GM12892 (cell line): Measurements from ENCODE around the gene GALT. TPM values are rescaled to one million over a fixed set of nuclear protein-coding genes. Genes with fewer than 3 reads are reported as not detected.

Experiments used
- DNase-seq: peaks from one replicate; pipeline ENCODE4 v3.0.0; 2011; ENCODE audit not compliant: insufficient read length
- FAIRE-seq: peaks from 2 replicates; lab custom pipeline; 2011; peaks lifted over from hg19 to GRCh38; lab: Jason Lieb, UNC
- POLR2A ChIP-seq: IDR thresholded peaks from 2 replicates; pipeline ENCODE4 v1.6.1; 2011; ENCODE audit warnings: low read depth, low read length, control low read depth
- POLR2AphosphoS5 ChIP-seq: IDR thresholded peaks from 2 replicates; pipeline ENCODE4 v1.6.1; 2011; ENCODE audit warnings: low read depth, low read length, control low read depth
- TAF1 ChIP-seq: IDR thresholded peaks from 2 replicates; pipeline ENCODE4 v1.6.1; 2011; ENCODE audit warnings: low read depth, mild to moderate bottlenecking, control low read depth, low read length, borderline replicate concordance
- polyA plus RNA-seq: library from polyadenylated mRNA; unstranded; fragments of >200 nt; gene quantifications from one replicate; pipeline ENCODE4 v1.2.1, GENCODE V29; 2012; ENCODE audit warnings: missing spikeins, inconsistent platforms; ENCODE audit not compliant: missing spikeins

The GALT gene
- 22.8 TPM for polyA plus RNA-seq

DNA sequence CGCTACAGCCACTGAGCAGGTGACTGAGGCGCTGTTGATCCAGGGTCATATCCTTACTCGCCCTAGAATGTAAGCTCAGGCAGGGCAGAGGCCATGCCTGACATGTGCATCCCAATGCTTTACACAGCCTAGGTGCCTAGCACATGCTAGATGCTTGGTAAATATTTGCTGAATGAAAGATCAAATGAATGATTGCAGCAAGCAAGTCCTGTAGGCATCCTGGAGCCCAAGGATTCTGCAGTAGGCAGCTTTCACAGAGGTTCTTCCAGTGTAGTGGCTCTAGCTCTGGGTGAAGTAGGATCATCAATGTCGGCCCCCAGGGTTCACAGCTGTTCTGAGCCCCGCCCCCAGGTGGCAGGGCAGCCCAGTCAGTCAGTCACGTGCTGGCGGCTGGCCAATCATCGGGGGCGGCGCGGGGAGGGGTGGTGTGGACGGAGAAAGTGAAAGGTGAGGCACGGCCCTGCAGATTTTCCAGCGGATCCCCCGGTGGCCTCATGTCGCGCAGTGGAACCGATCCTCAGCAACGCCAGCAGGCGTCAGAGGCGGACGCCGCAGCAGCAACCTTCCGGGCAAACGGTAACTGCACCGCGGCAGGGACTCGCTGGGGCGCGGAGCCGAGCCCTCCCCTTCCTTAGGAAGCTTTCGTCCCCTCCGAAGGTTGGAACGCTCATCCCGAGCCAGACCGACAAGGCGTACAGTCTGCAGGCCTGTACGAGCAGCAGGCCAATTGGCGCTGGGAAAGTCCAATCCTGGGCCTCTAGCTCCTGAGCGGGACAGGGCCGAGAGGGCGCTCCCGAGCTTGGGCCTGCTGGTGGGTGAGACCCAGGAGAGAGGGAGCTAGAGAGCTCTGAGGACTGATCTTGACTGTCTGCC is at the start of gene GALT:
GALT (plus strand) TSS at position 465 of the 873 bp plus-strand sequence; CDS start at position 495, 30 bp downstream.
- peak; percentile 97 for FAIRE-seq
- DNase-seq, result peak; percentile 94
- TF ChIP-seq POLR2AphosphoS5, result peak; percentile 68
- TF ChIP-seq POLR2A, result peak; percentile 66; the same call in 1 of the 2 replicates
- peak; percentile 83 for TF ChIP-seq TAF1

DNA sequence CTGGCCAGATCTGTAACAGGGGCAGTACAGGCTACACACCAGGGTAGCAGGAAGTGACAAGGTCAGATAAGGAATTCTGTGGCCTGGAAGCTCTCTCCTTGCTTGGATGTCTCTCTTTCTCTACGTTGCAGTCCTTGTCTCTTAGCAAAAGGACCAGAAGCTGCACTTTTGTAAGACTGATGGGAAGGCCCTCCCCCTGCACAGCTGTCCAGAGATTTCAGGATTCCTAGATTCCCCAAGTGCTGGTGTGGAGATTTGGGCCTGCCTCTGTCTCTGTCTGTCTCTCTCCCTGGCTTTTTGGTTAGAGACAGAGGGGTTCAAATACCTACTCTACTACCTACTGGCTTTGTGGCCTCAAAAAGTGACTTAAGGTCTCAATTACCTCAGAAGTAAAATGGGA is 46.9 kb upstream of the GALT start:
- no peak for FAIRE-seq
- TF ChIP-seq POLR2A, result no peak
- TF ChIP-seq POLR2AphosphoS5, result no peak
- TF ChIP-seq TAF1, result no peak
- no peak for DNase-seq

DNA sequence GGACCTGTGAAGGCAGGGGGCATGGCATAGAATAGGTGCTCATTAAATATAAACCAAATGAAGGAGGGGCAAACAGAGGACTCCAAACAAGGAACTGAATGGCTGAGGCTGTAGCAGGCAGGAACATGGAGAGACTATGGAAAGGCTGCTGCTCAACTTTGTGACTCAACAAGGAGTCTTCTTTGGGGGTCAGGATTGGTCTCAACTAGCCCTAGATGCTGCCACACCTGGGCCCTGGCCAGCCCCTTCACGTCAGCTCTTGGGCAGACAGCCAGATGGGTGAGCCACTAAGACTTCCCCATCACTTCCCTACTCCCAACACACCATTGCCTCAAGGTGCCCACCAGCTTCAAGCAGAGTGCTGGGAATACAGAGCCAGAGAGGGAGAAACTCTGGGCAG is 45.6 kb upstream of the GALT start:
- FAIRE-seq, result no peak
- TF ChIP-seq POLR2AphosphoS5, result no peak
- TF ChIP-seq POLR2A, result no peak
- TF ChIP-seq TAF1, result no peak
- DNase-seq, result no peak

DNA sequence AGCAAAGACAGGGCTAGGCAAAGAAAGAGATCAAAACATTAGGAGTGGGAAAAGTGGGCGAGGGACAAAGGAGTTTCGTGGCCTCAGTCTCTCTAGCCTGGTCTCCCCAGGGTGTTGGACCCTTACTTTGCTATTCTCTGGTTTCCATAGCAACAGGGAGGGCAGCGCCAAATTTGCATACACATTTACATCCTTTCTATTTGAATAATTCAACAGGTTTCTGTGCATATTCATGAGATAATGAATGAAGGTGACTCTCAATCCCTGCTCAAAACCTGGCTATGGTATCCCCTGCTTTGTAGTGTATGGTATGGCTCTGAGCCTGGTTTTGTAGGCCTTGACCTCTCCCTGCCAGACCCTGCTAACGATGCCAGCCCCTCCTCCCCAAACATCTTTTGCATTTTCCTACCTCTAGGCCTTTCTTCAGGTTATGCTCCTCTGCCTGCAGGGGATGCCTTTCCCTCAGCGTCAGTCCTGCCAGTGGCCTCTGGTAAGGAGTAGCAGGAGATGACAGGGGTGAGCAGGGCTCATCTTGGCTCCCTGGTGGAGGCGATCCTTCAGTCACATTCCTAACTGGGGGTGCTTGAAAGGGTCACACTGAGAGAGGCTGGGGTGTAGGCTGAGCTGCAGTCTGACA is 44.4 kb upstream of the GALT start:
- no peak for FAIRE-seq
- no peak for TF ChIP-seq POLR2A
- TF ChIP-seq TAF1, result no peak
- TF ChIP-seq POLR2AphosphoS5, result no peak
- no peak for DNase-seq

DNA sequence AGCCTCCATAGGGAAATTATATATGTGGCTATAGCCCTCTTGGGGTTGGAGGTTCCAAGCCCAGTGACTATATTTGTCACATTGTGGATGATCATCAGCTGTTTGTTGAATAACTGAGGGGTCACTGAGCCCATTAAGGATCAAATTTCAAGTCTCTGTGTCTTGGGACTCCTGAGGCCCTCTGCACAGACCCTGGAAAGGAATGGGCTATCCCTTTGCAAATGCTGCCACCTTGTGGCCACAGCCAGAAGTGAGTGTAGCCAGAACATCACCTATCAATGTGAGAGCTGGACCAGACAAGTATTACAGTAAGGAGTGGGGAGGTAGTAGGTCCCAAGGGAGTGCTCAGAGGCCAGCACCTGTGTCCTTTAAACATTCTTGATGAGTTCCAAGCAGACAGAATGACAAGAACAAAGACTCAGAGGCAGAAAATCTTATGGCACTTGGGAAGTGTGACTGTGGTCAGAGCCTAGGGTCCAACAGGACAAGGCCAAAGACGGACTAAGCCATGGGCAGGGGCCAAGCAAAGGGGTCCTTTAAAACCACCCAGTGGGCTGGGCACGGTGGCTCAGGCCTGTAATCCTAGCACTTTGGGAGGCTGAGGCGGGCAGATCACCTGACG is 42.8 kb upstream of the GALT start:
- no peak for TF ChIP-seq POLR2AphosphoS5
- TF ChIP-seq POLR2A, result no peak
- no peak for TF ChIP-seq TAF1
- FAIRE-seq (peak; percentile 95), DNase-seq (peak; percentile 65)

DNA sequence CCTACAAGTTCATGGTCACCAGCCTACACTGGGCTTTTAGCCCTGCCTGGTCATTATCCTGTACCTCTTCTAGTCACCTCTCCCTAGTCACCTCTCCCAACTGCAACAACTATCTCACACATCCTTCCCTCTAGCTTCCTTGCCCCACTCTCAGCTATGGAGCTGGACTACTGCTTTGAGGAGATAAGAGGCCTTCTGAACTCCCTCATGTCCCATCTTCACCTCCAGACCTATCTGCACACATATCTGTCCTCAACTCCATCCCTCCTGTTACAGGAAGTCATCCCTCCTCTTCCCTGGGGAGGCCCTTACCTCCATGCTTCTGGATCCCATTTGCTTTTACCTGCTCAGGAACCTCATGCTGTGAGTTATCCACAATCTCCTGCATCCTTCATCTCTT is 40.3 kb upstream of the GALT start:
- TF ChIP-seq POLR2AphosphoS5 (no peak), POLR2A (no peak), TAF1 (no peak)
- DNase-seq (no peak), FAIRE-seq (no peak)

DNA sequence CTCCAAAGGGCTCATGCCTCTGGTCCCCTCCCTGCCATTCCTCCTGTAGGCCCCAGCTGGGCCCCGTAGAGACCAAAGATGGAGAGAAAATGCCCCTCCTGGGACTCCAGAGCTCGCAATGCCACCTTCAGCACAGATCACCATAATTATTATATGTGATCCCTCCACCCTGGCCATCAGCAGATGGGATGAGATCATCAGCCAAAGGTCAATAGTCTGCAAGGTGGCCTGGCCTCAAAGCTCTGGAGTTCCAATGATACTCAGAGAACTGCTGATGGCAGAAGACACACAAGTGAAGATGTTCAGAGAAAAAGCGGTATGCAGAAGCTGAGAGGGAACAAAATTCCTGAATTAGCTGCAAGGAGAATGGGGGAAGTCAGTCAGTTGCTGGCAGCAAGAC is 39.6 kb upstream of the GALT start:
- DNase-seq (no peak), FAIRE-seq (no peak)
- no peak for TF ChIP-seq POLR2AphosphoS5
- TF ChIP-seq POLR2A, result no peak
- TF ChIP-seq TAF1, result no peak

DNA sequence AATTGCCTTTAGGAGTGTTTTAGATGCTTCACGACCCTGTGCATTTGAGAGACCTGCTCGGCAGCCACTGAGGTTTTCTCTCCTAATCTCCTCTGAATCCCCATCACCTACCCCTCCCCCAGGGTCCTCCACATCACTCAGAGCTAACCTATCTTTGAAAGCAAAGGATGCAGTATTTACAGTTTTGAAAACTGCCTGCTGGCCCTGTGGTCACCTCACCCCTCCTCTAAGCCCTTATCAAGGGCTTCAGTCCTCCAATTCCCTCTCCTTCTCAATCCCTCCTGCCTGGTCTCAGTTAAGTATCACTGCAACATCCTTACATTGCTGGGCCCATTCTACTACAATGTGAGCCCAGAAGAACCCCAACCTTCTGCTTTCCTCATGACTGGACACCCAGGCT is 39.1 kb upstream of the GALT start:
- DNase-seq (no peak), FAIRE-seq (no peak)
- no peak for TF ChIP-seq TAF1
- TF ChIP-seq POLR2AphosphoS5, result no peak
- TF ChIP-seq POLR2A, result no peak

DNA sequence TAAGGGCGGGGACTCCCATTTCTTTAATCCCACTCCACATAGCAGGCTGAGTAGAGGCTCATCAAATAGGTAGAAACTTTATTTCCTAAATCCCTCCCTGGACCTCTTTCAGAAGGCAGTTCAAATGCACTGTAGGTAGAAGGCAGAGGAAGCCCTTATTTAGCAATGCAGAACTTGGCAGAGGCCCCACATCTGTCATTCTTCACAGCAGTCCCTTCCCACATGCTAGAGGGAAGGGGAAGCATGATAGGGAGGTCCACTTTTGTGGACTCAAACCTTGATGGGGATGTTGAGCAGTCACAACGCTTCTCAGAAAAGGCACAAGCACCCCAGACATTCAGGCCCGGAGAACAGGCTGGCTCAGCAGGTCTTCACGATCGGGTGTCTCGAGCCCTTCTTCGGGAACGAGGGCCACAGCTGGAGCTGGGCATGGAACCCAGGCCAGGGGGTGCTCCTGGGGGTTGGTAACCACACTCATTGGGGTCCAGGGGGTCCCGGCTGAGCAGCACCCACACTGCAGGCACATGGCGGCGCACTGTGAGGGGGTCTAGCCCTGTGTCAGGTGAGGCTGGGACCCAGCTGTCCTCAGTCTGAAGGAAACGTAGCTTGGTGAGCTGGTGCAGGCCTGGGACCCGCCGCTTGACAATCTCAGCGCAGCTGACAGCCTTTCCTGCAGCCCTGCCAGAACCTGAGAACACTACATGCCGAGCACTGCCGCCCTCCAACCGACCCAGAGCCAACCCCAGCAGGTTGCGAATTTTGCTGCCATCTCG is 35.9 kb upstream of the GALT start:
- FAIRE-seq (no peak), DNase-seq (no peak)
- TF ChIP-seq POLR2A, result no peak

DNA sequence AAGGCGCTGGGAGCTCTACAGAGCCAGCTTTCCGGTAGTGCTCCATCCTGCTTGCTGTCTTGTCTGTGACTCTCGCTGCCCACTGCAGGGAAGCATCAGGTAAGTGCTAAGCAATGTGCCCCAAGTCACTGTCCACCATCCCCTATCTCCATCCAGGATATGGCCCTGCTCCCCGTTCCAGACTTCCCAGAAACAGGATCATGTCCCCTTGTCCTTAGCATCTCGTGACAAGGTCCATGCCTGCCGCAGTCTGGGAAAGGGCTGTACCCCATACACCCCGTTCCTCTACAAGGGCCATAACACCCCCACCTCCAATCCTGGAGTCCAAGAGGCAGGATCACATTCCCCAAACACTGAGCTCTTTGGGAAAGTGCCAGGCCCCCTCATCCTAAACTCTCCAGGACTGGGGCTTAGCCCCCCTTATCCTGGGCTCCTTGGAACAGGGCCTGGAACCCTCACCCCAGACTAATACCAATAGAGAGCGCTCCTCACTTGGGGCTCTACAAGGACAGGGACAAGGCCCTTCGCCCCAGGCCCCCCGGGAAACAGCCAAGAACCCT is 35.1 kb upstream of the GALT start:
- no peak for DNase-seq
- FAIRE-seq, result peak; percentile 30
- TF ChIP-seq TAF1, result no peak
- no peak for TF ChIP-seq POLR2A
- TF ChIP-seq POLR2AphosphoS5, result no peak
